Neural progenitor cell (in vitro differentiated cells): ENCODE data around the gene HTR5A. TPM values are rescaled to one million over a fixed set of nuclear protein-coding genes. Genes with fewer than 3 reads are reported as not detected.

Experiments
- DNase-seq: peaks from one replicate; pipeline ENCODE4 v3.0.0-alpha.2; 2016; ENCODE audit warnings: low spot score
- H2AFZ ChIP-seq: fragments of 200-600 bp; sonication (generic); replicated peaks from 2 replicates; pipeline ENCODE4 v1.6.1; 2016; ENCODE audit warnings: antibody characterized with exemption
- H3F3A ChIP-seq: fragments of 200-600 bp; sonication (generic); 2 replicates; pipeline ENCODE4 v1.6.1; 2016; ENCODE audit warnings: antibody characterized with exemption, low read depth
- H3K27ac ChIP-seq: fragments of 200-600 bp; sonication (generic); 2 replicates; pipeline ENCODE4 v1.5.1; 2016; ENCODE audit warnings: mild to moderate bottlenecking
- H3K27me3 ChIP-seq: fragments of 200-600 bp; sonication (generic); 2 replicates; pipeline ENCODE4 v1.6.1; 2016; ENCODE audit warnings: mild to moderate bottlenecking, moderate library complexity
- H3K36me3 ChIP-seq: fragments of 200-600 bp; sonication (generic); 2 replicates; pipeline ENCODE4 v1.5.1; 2016
- H3K4me1 ChIP-seq: fragments of 200-600 bp; sonication (generic); 2 replicates; pipeline ENCODE4 v1.6.1; 2016; ENCODE audit warnings: mixed run types
- H3K4me2 ChIP-seq: fragments of 200-600 bp; sonication (generic); 2 replicates; pipeline ENCODE4 v1.6.1; 2016
- H3K4me3 ChIP-seq: fragments of 200-600 bp; sonication (generic); 2 replicates; pipeline ENCODE4 v1.5.1; 2016
- H3K79me2 ChIP-seq: fragments of 200-600 bp; sonication (generic); 2 replicates; pipeline ENCODE4 v1.6.1; 2016; ENCODE audit warnings: low read depth
- H3K9ac ChIP-seq: fragments of 200-600 bp; sonication (generic); 2 replicates; pipeline ENCODE4 v1.6.1; 2016
- H3K9me3 ChIP-seq: fragments of 200-600 bp; sonication (generic); 2 replicates; pipeline ENCODE4 v1.5.1; 2016; ENCODE audit warnings: low read depth
- H4K20me1 ChIP-seq: fragments of 200-600 bp; sonication (generic); 2 replicates; pipeline ENCODE4 v1.6.1; 2016; ENCODE audit warnings: low read depth
- H3K27ac Mint-ChIP-seq: 3 replicates; pipeline ENCODE4 v1.8.0; 2021; ENCODE audit warnings: mixed read lengths
- H3K27me3 Mint-ChIP-seq: 2 replicates; pipeline ENCODE4 v1.8.0; 2022; ENCODE audit warnings: low read depth, mild to moderate bottlenecking, inconsistent platforms, moderate library complexity, mixed read lengths; ENCODE audit not compliant: insufficient read depth
- H3K36me3 Mint-ChIP-seq: 3 replicates; pipeline ENCODE4 v1.8.0; 2021; ENCODE audit warnings: mixed read lengths
- H3K4me1 Mint-ChIP-seq: 3 replicates; pipeline ENCODE4 v1.8.0; 2021; ENCODE audit warnings: mixed read lengths
- H3K4me3 Mint-ChIP-seq: 3 replicates; pipeline ENCODE4 v1.8.0; 2021; ENCODE audit warnings: mild to moderate bottlenecking, moderate library complexity, mixed read lengths
- H3K9me3 Mint-ChIP-seq: 3 replicates; pipeline ENCODE4 v1.8.0; 2020; ENCODE audit warnings: mixed read lengths
- EZH2 ChIP-seq: fragments of 200-600 bp; sonication (generic); IDR thresholded peaks from 2 replicates; pipeline ENCODE4 v1.6.1; 2017; ENCODE audit warnings: antibody characterized with exemption, mild to moderate bottlenecking, moderate library complexity
- EZH2phosphoT487 ChIP-seq: fragments of 200-600 bp; sonication (generic); IDR thresholded peaks from 2 replicates; pipeline ENCODE4 v1.6.1; 2017; ENCODE audit warnings: antibody characterized with exemption
- total RNA-seq: library from RNA; depleted of rRNA; stranded (reverse); fragments of >200 nt; gene quantifications from 2 replicates; pipeline ENCODE4 v1.2.3, GENCODE V29; 2015; ENCODE audit warnings: low replicate concordance
- TF ChIP-seq, protein P1 (sequence below): fragments of 200-600 bp; sonication (generic); IDR thresholded peaks from 2 replicates; pipeline ENCODE4 v1.5.1; 2017; ENCODE audit warnings: antibody characterized with exemption, mild to moderate bottlenecking

Gene HTR5A
- total RNA-seq, 1 donor from 2014 or later, result not detected

DNA sequence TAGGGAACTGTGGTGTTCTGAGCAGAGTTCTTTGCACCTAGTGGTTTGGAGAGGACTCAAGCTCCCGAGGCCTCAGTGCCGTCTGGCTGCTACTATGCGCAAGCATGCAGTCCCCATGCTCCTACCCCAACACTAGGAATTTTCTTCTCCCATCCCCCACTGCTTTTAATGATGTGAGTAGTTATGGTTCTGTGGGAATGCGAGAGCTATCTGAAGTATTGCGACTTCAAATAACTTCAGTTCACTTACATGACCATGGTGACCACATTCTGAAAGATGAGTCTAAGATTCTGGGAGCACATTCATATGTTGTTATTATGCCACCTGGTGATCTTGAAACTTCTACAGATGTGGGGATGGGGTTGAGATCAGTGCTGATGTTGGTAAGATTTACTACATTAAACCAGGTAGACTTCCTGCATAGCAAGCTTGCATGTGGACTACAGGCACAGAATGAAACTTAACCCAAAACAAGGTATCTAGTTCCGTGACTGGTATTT is 24.6 kb downstream of the HTR5A start:
- TF ChIP-seq EZH2 (no peak), EZH2phosphoT487 (no peak)
- TF ChIP-seq, protein P1, sequence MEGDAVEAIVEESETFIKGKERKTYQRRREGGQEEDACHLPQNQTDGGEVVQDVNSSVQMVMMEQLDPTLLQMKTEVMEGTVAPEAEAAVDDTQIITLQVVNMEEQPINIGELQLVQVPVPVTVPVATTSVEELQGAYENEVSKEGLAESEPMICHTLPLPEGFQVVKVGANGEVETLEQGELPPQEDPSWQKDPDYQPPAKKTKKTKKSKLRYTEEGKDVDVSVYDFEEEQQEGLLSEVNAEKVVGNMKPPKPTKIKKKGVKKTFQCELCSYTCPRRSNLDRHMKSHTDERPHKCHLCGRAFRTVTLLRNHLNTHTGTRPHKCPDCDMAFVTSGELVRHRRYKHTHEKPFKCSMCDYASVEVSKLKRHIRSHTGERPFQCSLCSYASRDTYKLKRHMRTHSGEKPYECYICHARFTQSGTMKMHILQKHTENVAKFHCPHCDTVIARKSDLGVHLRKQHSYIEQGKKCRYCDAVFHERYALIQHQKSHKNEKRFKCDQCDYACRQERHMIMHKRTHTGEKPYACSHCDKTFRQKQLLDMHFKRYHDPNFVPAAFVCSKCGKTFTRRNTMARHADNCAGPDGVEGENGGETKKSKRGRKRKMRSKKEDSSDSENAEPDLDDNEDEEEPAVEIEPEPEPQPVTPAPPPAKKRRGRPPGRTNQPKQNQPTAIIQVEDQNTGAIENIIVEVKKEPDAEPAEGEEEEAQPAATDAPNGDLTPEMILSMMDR, result no peak
- Mint-ChIP-seq H3K9me3 (peaks cover 5% of the 10 kb centered on the region), H3K27me3 (peaks cover 18% of the 10 kb centered on the region), H3K4me3 (no peak overlapping the region), H3K36me3 (no peaks in the 10 kb centered on the region), H3K4me1 (no peaks in the 10 kb centered on the region), H3K27ac (no peak overlapping the region)
- Histone ChIP-seq H3K9ac (no peak overlapping the region), H2AFZ (no peak overlapping the region), H3K27me3 (no peaks in the 10 kb centered on the region), H3K79me2 (no peaks in the 10 kb centered on the region), H3K27ac (no peak overlapping the region), H3K9me3 (no peaks in the 10 kb centered on the region), H3K4me1 (no peaks in the 10 kb centered on the region), H3K4me3 (no peak overlapping the region), H3F3A (no peaks in the 10 kb centered on the region), H4K20me1 (no peaks in the 10 kb centered on the region), H3K4me2 (no peak overlapping the region), H3K36me3 (no peaks in the 10 kb centered on the region)
- DNase-seq, result no peak

DNA sequence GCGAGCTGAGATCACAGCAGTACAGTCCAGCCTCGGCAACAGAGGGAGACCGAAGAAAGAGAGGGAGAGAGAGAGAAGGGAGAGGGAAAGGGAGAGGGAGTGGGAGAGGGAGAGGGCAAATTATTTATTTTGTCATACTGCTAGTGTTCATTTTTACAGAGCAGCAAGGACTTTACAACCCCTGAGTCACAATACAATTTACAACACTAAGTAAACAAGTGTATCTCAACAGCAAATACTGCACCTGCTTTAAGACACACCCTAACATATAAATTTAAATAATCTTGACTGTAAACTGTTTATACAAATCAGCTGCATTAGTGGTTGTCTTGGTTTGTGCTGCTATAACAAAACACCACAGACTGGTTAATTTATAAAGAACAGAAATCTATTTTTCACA is 27.2 kb downstream of the HTR5A start:
- H3K4me3 ChIP-seq, result no peak overlapping the region
- peaks cover 11% of the 10 kb centered on the region for H3K27me3 Mint-ChIP-seq
- H3K4me1 ChIP-seq, result no peaks in the 10 kb centered on the region
- no peak overlapping the region for H2AFZ ChIP-seq
- H3K36me3 ChIP-seq, result no peaks in the 10 kb centered on the region
- H3K79me2 ChIP-seq, result no peaks in the 10 kb centered on the region
- H3K9me3 Mint-ChIP-seq, result peaks cover 5% of the 10 kb centered on the region
- H3K4me3 Mint-ChIP-seq, result no peak overlapping the region
- TF ChIP-seq EZH2phosphoT487, result no peak
- TF ChIP-seq, protein P1, result no peak
- no peak for TF ChIP-seq EZH2
- H3K36me3 Mint-ChIP-seq, result no peaks in the 10 kb centered on the region
- H3K27ac Mint-ChIP-seq, result no peak overlapping the region
- DNase-seq, result no peak
- H4K20me1 ChIP-seq, result no peaks in the 10 kb centered on the region
- no peak overlapping the region for H3K4me2 ChIP-seq
- H3K4me1 Mint-ChIP-seq, result no peaks in the 10 kb centered on the region
- H3K27ac ChIP-seq, result no peak overlapping the region
- H3K27me3 ChIP-seq, result no peaks in the 10 kb centered on the region
- H3F3A ChIP-seq, result no peaks in the 10 kb centered on the region
- H3K9ac ChIP-seq, result no peak overlapping the region
- H3K9me3 ChIP-seq, result no peaks in the 10 kb centered on the region

DNA sequence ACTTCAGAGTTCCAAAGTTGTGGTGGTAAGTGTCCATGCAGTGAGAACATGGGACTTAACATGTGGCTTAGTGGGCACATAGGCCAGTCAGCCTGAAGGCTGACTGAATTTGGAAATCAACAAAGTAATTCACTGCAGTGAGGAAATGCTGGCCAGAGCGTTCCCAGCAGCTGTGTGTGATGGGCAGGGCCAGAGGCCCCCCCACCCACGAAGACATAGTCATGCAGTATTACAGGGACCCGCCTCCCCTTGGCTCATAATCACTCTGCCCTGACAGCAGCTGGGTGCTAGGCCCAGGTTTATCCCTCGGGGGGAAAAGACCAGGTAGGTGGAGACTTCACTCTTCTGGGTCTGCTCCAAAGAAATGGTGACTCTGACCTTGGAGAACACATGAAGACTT is 33.7 kb downstream of the HTR5A start:
- Histone ChIP-seq H3K4me2 (no peak overlapping the region), H3K9me3 (no peaks in the 10 kb centered on the region), H3F3A (peaks cover 26% of the 10 kb centered on the region), H3K4me3 (no peak overlapping the region), H3K9ac (no peak overlapping the region), H3K36me3 (no peaks in the 10 kb centered on the region), H3K27me3 (no peaks in the 10 kb centered on the region), H3K79me2 (no peaks in the 10 kb centered on the region), H2AFZ (no peak overlapping the region), H3K4me1 (peaks cover 30% of the 10 kb centered on the region), H4K20me1 (no peaks in the 10 kb centered on the region), H3K27ac (no peak overlapping the region)
- no peak for DNase-seq
- Mint-ChIP-seq H3K9me3 (no peaks in the 10 kb centered on the region), H3K4me3 (no peak overlapping the region), H3K27ac (no peak overlapping the region), H3K36me3 (no peaks in the 10 kb centered on the region), H3K4me1 (peaks cover 15% of the 10 kb centered on the region), H3K27me3 (peaks cover 9% of the 10 kb centered on the region)
- TF ChIP-seq, protein P1, result no peak
- TF ChIP-seq EZH2phosphoT487 (no peak), EZH2 (no peak)
